DND-41 (cell line): Measurements from ENCODE around the gene DARS2.

Experiments
- CTCF ChIP-seq: IDR thresholded peaks from 2 replicates; pipeline ENCODE4 v1.5.1; 2012; ENCODE audit warnings: borderline replicate concordance, low read length, moderate library complexity, mild to moderate bottlenecking; ENCODE audit not compliant: poor library complexity, severe bottlenecking; ENCODE audit errors: extremely low read depth
- EZH2 ChIP-seq: IDR thresholded peaks from 3 replicates; pipeline ENCODE4 v1.6.1; 2012; ENCODE audit warnings: borderline replicate concordance, low read depth, mild to moderate bottlenecking, moderate library complexity, low read length, inconsistent platforms; ENCODE audit not compliant: severe bottlenecking

- TF ChIP-seq CTCF (no peak), EZH2 (no peak)
These were observed 39.5 kb upstream of the DARS2 start for GRCh38 chr1:173784997-173785396.
